Measurements from ENCODE around the gene FCSK. TPM values are rescaled to one million over a fixed set of nuclear protein-coding genes. Genes with fewer than 3 reads are reported as not detected.
"Not testable (repeated sequence)": the region's sequence is repeated elsewhere in the genome, so short reads cannot be mapped to it uniquely, and the experiment has no call there.

Gene FCSK
- total RNA-seq, 1 donor from 2014 or later, result 10.0 TPM

DNA sequence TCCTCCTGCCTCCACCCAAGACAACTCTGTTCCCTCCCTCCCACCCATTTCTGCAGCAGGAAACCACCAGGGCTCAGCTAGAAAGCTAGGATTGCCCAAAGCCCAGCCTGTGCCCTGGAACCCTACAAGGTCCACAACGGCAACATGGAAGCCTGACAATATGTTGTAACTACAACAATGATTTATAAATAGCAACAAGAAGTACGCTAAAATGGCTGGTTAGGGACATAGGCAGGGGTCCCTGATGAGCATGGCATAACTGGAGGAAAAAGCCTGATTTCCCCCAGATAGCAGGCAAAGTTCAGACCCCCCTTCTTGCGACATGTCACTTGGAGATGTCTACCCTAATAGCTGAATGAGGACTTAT lies 22.1 kb upstream of the FCSK start:
- no peak for ATAC-seq

DNA sequence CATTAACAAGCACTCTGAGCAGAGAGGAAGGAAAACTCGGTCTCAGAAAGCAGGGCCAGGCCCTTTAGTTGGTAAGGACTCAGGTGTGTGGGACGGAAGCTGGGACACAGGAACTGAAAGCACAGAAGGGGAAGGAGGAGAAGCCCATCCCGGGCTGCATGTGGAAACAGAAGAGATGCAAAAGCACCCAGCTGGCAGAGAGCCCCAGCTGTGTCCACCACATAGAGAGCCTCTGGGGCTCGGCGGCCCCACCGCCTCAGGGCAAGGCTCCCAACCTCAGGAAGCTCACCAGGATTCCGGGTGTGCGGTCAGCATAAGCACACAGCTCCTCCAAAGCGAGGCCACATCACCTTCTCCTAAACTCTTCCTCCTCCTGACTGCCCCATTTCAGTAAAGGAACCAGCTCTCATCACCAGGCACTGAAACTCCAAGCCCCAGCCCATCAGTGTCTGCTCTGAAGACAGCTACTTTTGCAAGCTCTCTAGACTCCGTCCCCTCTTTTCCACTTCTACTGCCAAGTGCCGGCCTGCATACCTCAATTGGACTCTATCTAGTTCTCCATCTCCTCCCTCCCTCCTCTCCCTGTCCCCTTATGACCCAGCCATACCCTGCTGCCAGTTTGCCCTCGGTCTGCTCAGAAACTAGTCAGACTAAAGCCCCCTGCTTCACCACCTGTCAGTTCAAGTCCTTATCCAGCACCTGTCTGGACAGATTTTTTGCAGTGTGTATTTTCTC lies 21.5 kb upstream of the FCSK start:
- ATAC-seq, result no peak

DNA sequence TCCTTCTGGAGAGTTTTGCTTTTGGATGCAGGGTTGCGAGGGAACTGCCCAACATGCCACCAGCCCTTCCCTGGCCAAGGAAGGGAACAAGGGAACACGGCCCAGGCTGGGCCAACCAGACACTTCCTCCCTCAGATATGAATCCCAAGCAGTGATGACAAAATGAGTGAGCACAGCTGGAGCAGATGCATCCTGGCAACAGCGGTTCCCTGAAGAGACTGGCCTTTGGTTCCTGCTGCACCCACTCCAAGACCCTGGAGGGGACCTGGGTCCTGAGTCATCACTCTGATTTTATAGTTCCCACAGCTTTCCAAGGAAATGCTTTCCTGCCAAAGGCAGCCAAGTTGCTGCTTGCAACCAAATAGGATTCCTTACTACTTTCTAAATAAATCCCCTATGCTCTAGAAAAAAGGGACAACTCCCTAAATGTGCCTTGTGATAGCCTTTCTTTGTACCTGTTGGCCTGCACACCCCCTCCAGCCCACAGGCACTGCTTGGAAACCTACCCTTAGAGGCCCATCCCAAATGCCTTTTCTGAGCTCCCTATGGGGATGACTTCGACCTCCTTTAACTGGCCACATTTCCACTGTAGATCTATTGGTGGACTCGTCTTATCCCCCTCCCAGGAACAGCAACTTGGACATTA lies 20.8 kb upstream of the FCSK start:
- peak; percentile 17 for ATAC-seq

DNA sequence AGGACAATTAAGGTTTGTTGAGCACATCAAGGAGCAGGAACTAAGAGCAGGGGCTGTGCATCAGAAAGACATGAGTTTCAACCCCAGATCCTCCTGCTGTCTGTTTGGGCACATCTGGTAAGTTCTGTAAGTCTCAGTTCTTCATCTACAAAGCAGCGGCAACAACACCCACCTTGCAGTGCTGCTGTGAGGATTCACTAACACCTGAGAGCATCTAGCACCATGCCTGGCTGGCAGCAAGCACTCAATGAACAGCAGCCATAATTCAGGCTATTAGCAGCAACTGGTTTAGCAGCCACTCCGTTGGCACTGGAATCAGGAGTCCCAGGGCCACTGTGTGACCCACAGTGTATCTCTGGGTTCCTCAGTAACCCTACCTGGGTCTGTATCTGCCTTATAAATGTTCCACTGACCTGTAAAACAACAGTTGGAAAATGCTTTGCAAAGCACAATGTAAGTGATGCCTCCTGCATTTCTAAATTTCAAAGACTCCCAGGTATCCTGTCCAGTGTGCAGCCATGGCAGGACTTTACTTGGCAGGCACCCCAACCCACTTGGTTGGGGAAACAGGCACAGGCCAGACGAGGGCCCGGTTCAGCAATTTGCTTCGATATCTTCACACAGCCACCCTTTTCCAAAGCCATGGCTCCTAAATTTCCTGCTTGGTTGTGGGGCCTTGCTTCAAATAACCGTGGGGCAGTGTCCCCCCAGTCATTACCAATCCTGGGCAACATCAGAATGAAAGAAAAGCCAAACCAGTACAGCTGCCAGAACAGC lies 19.7 kb upstream of the FCSK start:
- ATAC-seq, result no peak

DNA sequence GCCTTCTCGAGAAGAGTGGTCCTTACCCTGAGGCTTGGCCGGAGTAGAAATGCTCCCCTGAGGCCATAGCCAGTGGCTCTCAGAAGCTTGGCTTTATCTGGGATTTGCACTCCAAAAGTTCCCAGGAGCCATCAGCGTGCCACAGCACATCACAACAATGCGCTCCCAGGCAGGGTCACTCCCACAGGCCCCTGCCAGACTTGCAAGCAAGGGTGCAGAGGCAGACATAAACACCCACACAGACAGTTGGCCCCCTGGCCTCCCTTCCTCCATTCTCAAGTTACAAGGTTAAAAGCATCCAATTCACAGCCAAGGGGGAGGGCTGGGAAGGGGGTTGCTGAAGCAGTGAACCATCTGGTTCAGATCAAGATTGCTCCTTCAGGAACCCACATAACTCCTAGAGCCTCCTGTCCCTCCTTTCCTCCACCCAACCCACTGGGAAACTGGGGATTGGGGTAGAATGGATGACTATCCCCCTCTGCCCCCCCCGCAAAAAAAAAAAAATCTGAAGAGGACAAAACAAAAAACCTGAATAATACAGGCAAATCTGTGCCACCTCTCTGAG lies 17.3 kb upstream of the FCSK start:
- ATAC-seq, result no peak

DNA sequence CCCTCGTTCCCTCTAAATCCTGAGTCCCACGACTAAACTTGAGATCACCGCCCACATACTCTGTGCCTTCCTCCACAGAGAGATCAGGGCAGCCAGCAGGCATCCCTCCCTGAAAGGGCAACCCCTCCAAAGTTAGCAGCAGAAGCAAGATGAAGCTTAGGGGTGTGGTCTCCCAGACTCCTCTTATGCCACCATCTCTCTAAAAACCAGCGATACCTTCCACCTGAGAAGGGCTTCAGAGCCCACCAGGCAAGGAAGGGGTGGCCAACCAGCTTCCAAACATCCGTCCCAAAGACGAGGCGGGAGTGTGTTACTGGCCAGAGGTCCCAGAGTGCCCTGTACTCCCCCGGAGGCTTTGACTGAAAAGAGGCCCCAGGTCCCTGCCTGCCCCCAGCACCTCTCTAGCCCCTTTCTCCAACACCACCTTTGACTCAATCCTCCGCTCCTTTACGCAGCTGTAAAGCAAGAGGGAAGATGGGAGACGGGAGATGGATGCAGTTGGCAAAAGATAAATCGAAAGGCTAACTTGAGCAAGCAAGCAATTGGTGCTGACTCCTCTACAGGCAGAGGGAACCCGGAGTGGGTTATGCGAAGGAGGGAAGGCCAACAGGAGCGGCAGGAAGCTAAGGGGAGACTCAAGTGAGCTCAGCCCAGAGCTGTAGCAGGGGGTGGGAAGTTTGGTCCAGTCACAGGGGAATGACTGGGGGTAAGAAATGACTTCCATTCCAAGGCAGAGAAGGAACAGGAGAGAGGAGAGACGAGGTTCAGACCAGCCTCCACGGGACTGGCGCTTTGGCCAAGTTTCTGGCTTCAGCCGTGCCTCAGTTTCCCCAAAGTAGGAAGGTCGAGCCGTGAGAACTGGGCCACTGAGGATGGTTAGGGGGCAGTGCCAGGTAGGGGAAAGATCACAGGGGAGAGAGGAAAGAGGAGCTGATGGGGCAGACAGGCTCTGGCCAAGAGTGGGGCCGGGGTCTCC lies 16.5 kb upstream of the FCSK start:
- ATAC-seq, result peak; percentile 3

DNA sequence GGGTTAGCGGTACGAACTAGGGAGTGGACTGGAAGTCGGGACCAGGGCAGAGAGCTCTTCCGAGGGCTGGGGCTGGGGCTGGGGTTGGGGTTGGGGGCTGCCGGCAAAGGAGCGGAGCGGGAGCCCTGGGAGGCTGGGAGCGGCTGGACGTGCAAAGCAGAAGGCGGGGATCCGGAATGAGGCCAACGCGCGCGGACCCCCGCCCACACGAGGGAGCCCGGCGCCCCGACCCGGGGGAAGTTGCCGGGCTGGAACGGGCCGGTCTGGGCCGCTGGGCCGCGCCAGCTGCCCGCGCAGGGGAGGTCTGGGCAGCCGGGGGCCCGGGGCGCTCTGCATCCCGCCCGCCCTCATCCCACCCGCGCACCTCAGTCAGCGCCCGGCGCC lies 15.8 kb upstream of the FCSK start:
- peak; percentile 10 for ATAC-seq

DNA sequence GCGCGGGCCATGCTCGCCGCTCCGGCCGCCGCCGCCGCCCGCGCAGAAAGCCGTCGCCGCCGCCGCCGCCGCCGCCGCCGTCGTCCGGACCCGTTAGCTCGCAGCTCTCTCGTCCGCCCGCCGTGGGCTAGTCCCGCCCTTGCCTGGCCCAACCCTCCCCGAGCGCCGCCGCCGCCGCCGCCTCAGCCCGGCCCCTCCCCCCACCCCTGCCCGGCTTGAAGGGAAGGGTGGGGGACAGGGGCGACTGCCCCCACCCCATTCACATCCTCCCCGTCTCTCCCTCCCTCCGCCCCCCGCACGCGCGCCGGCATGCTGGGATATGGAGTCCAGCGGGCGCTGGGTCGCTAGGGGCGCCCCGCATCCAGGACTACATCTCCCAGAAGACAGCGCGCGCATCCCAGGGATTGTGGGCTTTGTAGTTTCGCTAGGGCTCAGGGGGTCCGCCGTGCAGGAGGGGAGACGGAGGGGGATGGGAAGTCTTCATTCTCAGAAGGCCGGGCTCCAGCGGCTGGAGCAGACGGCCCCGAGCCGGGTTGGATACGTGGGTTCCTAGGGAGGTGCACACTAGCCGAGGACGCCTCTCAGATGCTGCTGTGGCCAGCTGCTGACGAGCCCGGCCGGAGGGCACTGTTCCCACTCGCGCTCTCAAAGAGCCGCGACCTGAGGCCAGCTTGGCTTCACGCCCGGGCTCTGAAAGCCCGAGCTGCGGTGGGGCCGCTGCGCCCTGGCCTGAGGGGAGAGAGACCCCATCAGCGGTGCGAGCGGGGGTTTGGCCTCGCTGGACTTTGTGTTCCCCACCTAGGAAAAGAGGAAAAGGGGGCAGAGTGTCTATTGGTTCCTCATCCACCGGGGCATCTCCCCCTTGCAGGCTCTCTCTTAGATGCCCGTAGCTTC lies 15.2 kb upstream of the FCSK start, which contains the start of gene ST3GAL2:
Gene ST3GAL2, minus strand, starts transcription at position 132 of the 894 bp plus-strand sequence. CDS start 40,570 bp downstream, outside the sequence.
- ATAC-seq, result peak; percentile 94

DNA sequence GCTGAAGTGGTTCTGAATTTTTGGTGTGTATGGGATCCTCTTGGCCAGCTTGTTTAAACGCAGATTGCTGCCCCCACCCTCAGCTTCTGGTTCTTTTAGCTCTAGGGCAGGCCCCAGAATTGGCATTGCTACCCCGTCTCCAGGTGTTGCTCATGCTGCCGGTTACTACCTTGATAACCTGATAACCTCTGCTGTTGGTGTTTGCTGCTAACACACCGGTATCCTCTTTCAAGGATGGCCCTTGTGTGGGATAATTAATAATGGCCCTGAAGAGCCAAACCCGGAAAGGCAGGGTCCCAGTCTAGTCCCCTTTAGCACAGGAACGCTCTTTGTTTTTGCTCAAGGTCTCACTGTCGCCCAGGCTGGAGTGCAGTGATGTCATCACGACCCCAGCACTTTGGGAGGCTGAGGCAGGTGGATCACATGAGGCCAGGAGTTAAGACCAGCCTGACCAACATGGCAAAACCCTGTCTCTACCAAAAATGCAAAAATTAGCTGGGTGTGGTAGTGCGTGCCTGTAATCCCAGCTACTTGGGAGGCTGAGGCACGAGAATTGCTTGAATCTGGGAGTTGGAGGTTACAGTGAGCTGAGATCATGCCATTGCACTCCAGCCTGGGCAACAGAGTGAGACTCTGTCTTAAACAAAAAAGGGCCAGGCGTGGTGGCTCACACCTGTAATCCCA lies 14.2 kb upstream of the FCSK start:
- no peak for ATAC-seq

DNA sequence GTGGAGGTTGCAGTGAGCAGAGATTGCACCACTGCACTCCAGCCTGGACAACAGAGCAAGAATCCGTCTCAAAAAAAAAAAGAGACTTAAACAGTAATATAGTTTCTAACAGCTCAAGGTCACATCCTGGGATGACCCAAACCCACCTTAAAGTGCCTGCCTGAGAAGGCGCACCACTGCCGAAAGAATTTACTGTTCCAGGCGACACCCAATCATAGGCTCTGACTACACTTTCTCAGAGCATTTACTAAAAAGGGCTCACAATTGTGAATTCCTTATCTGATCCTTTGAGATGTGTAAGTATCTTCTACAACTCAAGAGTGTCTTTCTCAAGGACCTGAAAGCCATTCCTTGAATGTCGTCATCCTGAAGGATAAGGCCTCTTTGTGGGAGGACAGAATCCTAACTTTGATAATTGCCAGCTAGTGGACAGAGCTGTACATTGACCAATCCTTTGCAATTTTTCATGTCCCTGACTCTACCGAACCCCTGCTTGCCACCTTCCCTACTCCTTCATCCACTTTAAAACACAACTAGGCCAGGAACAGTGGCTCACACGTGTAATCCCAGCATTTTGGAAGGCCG lies 12.9 kb upstream of the FCSK start:
- no peak for ATAC-seq

DNA sequence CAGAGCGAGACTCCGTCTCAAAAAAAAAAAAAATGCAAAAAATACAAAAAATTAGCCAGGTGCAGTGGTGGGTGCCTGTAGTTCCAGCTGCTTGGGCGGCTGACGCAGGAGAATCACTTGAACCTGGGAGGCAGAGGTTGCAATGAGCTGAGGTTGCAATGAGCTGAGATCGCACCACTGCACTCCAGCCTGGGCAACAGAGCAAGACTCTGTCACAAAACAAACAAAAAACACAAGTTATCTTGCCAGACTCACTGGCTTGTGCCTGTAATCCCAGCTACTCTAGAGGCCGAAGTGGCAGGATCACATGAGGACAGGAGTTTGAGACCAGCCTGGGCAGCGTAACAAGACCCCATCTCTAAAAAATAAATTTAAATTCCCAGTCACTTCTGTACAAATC lies 12.1 kb upstream of the FCSK start:
- ATAC-seq, result no peak

DNA sequence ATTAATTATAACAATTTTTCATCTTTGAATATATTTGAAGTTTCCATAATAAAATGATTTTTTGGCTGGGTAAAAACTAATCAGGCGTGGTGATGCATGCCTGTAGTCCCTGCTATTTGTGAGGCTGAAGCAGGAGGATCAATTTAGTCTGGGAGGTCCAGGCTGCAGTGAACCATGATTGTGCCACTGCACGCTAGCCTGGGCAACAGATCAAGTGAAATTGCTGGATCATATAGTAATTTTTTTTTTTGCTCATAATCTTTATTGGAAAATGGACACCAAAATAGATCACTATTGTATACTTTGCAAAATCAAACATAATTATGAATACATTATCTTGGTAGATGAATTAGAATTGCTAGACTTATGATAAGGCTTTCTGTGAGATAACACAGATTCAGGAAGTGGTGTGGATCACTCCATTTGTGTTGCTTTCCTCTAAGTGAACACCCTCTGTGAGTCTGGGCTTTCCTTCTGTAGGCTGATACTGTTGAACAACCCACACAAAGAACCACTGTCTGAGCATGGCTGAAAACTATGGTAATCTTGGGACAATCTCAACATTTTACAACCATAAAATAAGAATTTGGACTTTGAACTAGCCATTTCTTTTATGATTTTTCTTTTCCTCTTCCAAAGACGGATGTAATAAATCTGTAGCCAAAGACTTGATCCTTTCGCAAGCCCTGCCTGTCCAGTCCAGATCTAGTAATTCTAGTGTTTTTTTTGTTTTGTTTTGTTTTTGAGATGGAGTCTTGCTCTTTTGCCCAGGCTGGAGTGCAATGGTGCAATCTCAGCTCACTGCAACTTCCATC lies 9.9 kb upstream of the FCSK start:
- no peak for ATAC-seq

DNA sequence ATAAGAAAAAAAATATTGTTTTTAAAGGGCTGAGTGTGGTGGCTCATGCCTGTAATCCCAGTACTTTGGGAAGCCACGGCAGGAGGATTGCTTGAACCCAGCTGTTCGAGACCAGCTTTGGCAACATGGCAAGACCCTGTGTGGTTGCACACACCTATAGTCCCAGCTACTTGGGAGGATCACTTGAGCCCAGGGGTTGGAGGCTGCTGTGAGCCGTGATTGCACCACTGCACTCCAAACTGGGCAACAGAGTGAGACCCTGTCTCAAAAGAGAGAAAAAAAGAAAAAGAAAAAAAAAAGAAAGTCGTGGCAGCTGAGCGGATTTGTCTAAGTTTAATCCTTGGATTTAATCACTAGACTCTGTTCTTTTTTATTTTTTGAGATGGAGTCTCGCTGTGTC lies 6.3 kb upstream of the FCSK start:
- no peak for ATAC-seq

DNA sequence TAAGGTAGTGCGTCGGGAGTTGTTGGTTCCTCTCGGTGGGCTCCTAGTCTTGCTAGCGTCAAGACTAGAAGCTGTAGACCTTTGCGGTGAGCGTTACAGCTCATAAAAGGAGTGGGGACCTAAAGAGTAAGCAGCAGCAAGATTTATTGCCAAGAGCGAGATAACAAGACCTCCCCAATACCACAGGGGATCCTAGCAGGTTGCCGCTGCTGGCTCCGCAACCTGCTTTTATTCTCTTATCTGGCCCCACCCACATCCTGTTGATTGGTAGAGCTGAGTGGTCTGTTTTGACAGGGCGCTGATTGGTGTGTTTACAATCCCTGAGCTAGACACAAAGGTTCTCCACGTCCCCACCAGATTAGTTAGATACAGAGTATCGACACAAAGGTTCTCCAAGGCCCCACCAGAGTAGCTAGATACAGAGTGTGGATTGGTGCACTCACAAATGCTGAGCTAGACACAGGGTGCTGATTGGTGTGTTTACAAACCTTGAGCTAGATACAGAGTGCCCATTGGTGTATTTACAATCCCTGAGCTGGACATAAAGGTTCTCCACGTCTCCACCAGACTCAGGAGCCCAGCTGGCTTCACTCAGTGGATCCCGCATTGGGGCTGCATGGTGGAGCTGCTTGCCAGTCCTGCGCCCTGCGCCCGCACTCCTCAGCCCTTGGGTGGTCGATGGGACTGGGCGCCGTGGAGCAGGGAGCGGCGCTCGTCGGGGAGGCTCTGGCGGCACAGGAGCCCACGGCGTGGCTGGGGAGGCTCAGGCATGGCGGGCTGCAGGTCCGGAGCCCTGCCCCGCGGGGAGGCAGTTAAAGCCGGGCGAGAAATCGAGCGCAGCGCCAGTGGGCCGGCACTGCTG lies 4.0 kb upstream of the FCSK start:
- ATAC-seq, result not testable (repeated sequence)

DNA sequence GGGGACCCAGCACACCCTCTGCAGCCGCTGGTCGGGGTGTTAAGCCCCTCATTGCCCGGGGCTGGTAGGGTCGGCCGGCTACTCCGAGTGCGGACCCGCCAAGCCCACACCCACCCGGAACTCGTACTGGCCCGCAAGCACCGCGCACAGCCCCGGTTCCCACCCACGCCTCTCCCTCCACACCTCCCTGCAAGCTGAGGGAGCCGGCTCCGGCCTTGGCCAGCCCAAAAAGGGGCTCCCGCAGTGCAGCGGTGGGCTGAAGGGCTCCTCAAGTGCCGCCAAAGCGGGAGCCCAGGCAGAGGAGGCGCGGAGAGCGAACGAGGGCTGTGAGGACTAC lies 3.4 kb upstream of the FCSK start:
- not testable (repeated sequence) for ATAC-seq

DNA sequence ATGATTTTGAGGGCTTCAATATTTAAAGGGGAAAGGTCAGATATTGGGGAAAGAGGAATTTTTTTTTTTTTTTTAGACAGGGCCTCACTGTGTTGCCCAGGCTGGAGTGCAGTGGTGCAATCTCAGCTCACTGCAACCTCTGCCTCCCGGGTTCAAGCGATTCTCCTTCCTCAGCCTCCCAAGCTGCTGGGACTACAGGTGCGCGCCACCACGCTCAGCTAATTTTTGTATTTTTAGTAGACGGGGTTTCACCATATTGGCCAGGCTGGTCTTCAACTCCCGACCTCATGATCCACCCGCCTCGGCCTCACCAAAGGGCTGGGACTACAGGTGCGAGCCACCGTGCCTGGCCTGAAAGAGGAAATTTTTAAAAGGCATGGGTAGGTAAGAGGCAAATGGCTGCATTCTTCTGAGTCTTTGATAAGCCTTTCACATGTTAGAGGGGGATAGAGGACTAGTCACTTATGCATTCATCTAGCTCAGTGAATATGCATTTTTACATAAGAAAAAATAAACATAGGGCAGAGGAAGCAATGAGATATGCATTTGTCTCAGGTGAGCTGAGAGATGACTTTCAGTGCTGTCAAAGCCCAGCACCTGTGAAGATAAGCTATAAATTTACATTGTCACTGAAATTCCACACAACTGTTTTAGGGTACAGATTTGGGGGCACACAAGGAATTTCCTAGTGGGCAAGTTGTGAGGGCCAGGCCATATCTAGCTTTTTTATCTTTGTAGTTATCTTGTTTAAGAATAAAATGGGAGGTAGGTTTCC lies 1.1 kb upstream of the FCSK start:
- no peak for ATAC-seq

DNA sequence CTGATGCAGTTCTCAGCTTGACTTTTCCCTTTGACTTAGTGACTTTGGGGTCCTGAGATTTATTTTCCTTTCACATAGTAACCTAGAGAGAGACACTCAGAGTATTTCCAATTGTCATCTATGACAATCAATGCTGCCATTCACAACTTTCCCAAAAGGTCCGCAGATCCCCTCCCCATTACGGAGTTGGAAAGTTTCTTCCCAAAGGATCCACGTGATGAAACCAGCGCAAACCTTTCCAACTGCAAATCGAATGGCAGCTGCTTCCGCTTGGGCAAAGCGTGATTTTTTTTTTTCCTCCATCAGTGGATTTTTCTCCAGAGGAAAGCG lies 538 bp upstream of the FCSK start:
- ATAC-seq, result no peak

DNA sequence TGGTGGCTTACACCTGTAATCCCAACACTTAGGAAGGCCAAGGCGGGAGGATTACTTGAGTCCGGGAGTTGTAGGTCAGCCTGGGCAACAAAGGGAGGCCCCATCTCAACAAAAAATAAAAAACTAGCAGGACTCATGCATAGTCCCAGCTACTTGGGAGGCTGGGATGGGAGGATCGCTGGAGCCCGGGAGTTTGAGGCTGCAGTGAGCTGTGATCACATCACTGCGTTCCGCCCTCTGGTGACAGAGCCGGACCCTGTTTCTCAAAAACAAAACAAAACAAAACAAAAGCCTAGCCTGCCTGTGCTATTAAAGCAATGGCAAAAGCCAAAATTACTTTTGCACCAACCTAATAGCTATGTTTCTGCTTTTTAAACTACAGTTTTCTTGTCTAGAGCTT lies 1.5 kb downstream of the FCSK start:
- ATAC-seq, result no peak

Measured in esophagus mucosa (tissue), 1 donor.